ENCODE measurements around the gene PPM1E. TPM values are rescaled to one million over a fixed set of nuclear protein-coding genes. Genes with fewer than 3 reads are reported as not detected.

PPM1E gene
- total RNA-seq, 1 experiment from 2014 or later: 7.1 TPM

DNA sequence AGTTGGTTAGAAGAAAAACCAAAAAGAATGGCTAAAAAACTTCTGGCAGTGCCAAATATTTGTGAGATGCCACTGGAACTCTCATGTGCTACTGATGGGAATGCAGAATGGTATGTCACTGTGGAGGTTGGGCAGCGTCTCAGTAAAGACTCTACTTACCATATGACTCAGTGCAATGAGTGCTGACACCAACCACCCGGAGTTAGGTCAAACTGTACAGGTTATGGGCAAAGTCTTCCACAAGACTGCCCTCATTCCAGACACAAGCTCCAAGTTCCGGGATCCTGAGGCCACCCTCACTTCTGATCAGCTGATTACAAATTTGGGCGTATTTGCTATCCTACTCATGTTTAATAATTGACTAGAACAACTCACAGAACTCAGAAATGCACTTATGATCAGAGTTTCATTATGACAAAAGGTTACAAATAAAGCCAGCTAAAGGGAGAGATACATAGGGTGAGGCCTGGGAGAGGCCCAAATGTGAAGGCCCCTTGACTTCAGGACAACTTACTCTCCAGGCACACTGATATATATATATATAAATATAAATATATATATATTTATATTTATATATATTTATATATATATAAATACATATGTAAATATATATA is 236.2 kb downstream of the PPM1E start:
- WGBS (ENCODE audit: extremely low coverage, insufficient read length, low lambda C conversion rate): no CpG with 5 or more reads among the region's 4 CpGs
- Histone ChIP-seq H3K23ac (ENCODE audit: insufficient read length, low read depth, low read length) (no peak overlapping the region), H4K8ac (replicated peaks; ENCODE audit: insufficient read length, low read depth, low read length) (no peak overlapping the region), H3K9me3 (ENCODE audit: control insufficient read depth, low read depth, low read length) (no peaks in the 10 kb centered on the region), H3K9ac (ENCODE audit: extremely low read depth, insufficient read length, low read length) (no peak overlapping the region), H4K91ac (ENCODE audit: insufficient read length, low read depth, low read length) (no peak overlapping the region), H3K4me2 (ENCODE audit: insufficient read depth, insufficient read length, low read length) (no peak overlapping the region), H3K27me3 (ENCODE audit: insufficient read depth, low read length) (no peaks in the 10 kb centered on the region), H4K5ac (ENCODE audit: insufficient read length, low read depth, low read length) (no peak overlapping the region), H2AK5ac (ENCODE audit: insufficient read length, low read length) (no peak overlapping the region), H2BK12ac (ENCODE audit: insufficient read length, low read depth, low read length) (no peak overlapping the region), H2BK120ac (ENCODE audit: low read depth, low read length, poor library complexity, severe bottlenecking) (no peak overlapping the region), H3K14ac (ENCODE audit: insufficient read depth, low read length) (no peak overlapping the region), H3K79me1 (ENCODE audit: insufficient read depth, low read depth, low read length, poor library complexity, severe bottlenecking) (no peaks in the 10 kb centered on the region), H3K4ac (ENCODE audit: low read depth, low read length) (no peak overlapping the region), H3T11ph (ENCODE audit: low read length) (no peak overlapping the region), H2BK20ac (ENCODE audit: low read depth, low read length, poor library complexity, severe bottlenecking) (no peak overlapping the region), H2AFZ (ENCODE audit: low read length) (no peak overlapping the region), H4K20me1 (ENCODE audit: control insufficient read depth, insufficient read depth, insufficient read length) (no peaks in the 10 kb centered on the region), H3K79me2 (ENCODE audit: insufficient read depth, low read length) (no peaks in the 10 kb centered on the region), H3K23me2 (ENCODE audit: insufficient read length, low read depth, low read length, poor library complexity, severe bottlenecking) (no peaks in the 10 kb centered on the region), H3K27ac (ENCODE audit: insufficient read length, low read depth, low read length) (no peak overlapping the region), H2BK15ac (ENCODE audit: low read depth, low read length) (no peak overlapping the region), H2BK5ac (ENCODE audit: insufficient read length, low read length) (no peak overlapping the region), H3K18ac (ENCODE audit: insufficient read length, low read depth, low read length) (no peak overlapping the region), H3K4me1 (ENCODE audit: insufficient read depth, low read length) (peaks cover 5% of the 10 kb centered on the region; the same call in 1 of the 2 replicates), H3K56ac (ENCODE audit: insufficient read length, low read depth, low read length) (no peak overlapping the region)
- Mint-ChIP-seq H3K9me3 (peaks cover 0 to 4% of the 10 kb centered on the region in 2 experiments; a peak in 1 of 5 replicates), H3K27me3 (ENCODE audit: low read depth) (no peaks in the 10 kb centered on the region), H3K27ac (peak overlapping the region in 2 of 3 experiments; percentile 18 to 83; a peak in 1 of 7 replicates), H3K36me3 (ENCODE audit: insufficient read depth in 1 of 3, low read depth in 3 of 3) (peaks cover 3 to 8% (median 4%) of the 10 kb centered on the region in 3 experiments; a peak in 6 of 7 replicates), H3K4me3 (no peak overlapping the region), H3K4me1 (peaks cover 25 to 26% of the 10 kb centered on the region in 2 experiments)
- TF ChIP-seq, protein P1, sequence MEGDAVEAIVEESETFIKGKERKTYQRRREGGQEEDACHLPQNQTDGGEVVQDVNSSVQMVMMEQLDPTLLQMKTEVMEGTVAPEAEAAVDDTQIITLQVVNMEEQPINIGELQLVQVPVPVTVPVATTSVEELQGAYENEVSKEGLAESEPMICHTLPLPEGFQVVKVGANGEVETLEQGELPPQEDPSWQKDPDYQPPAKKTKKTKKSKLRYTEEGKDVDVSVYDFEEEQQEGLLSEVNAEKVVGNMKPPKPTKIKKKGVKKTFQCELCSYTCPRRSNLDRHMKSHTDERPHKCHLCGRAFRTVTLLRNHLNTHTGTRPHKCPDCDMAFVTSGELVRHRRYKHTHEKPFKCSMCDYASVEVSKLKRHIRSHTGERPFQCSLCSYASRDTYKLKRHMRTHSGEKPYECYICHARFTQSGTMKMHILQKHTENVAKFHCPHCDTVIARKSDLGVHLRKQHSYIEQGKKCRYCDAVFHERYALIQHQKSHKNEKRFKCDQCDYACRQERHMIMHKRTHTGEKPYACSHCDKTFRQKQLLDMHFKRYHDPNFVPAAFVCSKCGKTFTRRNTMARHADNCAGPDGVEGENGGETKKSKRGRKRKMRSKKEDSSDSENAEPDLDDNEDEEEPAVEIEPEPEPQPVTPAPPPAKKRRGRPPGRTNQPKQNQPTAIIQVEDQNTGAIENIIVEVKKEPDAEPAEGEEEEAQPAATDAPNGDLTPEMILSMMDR (conservative IDR thresholded peaks at IDR 0.05): no peak
- DNase-seq: no peak

Measured in H9 (cell line).